GM19099 (cell line): ENCODE results near the gene HIVEP2.

Experiments
- POLR2A ChIP-seq: IDR thresholded peaks from 3 replicates; pipeline ENCODE4 v1.6.1; 2011; ENCODE audit warnings: low read depth; ENCODE audit not compliant: insufficient read length; ENCODE audit errors: extremely low read depth

Gene HIVEP2

DNA sequence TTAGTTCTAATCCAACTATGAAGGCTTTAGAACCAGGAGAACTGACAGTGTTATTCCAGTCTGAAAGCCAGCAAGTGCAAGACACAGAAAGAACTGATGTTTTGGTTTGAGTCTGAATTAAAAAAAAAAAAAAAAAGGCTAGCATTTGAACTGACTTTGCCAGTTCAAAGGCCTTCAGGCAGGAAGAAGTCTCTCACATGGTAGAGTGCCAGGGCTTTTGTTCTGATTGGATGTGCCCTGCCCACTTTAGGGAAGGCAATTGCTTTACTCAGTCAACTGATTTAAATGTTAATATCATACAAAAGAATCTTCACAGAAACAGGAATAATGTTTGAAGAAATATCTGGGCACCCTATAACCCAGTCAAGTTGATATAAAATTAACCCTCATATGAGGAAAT lies 212.2 kb downstream of the HIVEP2 start:
- no peak for TF ChIP-seq POLR2A

DNA sequence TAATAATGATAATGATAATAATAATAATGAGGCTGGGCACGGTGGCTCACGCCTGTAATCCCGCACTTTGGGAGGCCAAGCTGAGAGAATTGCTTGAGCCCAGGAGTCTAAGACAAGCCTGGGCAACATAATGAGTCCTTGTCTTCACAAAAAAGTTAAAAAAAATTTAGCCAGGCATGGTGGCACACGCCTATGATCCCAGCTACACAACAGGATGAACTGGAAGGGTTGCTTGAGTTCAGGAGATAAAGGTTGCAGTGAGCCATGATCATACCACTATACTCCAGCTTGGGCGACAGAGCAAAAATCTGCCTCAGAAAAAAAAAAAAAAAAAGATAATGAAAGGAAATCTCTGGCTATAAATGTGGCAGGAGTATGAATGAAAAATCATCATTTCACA lies 213.4 kb downstream of the HIVEP2 start:
- TF ChIP-seq POLR2A: no peak

DNA sequence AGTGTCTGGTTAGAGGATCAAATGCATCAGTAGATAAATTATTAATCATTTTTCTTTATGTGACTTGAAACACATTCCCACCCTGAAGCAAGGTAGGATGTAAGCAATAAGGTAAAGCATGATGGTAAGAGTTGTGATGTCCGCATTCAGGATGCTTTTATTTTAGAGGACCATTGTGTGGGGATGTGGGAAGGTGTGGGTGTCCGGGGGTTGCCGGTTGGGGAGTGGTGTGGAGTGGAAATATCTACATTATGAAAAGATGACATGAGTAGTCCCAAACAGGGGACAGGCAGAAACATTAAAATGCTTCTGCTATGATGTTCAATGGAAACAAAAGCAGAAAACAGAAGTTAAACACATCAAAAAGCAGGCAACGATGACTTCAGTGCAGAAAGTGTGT lies 215.4 kb downstream of the HIVEP2 start:
- TF ChIP-seq POLR2A: no peak

DNA sequence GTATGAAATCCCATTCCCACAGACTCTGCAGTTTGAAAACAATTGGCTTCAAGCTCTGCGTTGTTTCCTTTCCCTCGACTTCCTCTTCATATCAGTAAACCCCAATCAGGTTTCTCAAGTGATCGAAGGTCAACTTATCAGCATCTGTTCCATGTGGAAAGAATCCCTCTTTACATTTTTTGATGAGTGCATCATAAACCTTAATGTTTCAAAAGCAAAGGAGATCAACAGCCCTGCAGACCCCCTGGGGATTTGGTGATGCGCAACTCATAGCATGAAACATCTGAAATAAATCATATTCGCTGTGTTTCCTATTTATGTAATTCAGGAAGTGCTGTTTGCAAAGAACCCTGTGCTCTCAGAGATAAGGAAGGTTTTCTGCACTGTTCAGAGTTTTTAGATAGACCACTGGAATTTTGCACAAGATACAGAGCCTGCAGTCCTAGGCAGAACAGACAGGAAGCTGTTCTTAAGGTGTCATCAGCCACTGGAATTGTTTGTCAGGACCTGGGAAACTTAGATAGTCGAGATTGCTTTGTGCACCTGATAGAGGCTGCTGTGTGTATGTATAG lies 216.0 kb downstream of the HIVEP2 start:
- TF ChIP-seq POLR2A: no peak

DNA sequence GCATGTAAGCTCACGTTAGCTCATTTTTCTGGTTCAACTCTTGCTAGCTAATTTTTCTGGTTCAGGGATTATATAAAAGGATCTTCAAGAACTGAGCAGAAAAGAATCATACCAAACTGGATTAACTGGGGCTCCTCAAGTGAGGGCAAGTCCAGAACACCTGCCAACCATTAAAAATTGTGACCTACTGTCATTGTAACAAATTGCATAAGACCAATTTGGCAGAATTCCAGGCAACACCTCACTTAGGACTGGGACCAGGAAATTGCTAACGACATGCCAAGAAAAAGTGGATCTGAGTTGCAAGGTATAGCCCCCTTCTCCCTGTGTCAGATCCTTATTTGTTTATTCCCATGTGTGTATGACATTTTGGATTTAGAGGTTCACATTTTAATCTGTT lies 216.6 kb downstream of the HIVEP2 start:
- TF ChIP-seq POLR2A: no peak

DNA sequence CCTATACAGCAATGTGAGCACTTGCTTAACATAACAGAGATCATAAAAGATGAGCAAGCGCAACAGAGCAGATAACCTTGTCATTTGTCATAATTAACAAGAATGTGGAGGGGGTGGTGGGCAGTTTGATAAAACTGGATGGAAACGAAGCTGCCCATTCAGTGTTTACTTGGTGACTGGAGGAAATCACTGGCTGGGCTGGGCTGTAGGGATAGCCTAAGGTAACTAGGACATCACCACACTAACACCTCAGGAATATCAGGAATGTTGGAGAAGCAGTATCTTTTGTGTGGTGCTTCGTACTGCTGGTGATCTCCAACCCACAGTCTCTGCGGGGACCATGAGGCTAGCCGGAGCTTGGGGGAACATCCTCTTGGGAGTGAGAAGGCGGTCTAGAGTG lies 218.4 kb downstream of the HIVEP2 start:
- TF ChIP-seq POLR2A: no peak

DNA sequence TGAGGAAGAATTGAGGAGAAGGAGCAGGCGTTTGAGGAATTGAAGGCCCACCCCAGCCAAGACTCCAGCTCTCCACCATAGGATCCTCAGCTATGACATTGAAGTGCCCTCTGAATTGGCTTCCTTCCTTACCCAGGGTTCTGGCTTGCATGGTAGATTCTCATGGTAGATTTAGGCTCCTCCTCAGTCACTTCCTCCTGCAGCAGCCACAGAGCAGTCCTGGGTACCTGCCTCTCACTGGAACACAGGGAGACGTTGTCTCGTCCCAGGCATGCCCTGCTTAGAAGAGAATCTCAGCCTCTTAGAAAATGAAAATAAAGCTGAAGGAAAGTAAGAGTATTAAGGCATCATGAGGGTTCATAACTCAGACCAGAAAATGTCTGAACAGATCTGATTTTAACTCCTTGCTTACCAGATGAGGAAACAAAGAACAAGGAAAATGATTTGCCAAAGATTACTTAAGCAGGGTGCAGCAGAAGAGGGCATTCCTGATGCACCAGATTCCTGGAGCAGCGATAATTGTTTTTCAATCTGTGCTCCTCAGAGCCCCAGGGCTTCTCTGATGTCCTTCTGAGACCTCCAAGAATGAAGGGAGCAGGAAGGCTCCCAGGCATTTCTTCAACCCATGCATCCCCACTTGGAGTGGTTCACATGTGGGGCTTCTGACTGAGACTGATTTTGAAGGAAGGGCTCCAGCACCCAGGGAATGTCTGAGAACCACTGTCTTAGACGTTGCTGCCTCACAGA lies 219.8 kb downstream of the HIVEP2 start:
- TF ChIP-seq POLR2A: no peak

DNA sequence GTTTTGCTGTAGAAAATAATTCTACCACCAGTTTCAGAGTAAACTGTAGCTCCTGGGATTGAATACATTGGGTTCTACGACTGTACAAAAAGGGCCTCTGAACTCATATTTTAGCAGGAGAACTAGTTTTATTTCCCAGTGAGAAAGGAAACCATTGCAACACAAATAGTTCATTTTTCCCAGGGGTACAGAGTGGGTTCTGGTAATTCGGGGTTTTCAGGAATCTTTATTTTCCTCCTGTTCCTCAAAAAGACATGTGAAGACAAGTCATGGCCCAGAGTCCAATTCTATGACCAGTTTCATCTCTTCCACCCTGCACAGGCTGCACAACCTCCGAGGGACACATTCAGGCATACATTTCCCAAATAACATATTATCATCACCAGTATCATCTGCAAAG lies 222.1 kb downstream of the HIVEP2 start:
- TF ChIP-seq POLR2A: no peak

DNA sequence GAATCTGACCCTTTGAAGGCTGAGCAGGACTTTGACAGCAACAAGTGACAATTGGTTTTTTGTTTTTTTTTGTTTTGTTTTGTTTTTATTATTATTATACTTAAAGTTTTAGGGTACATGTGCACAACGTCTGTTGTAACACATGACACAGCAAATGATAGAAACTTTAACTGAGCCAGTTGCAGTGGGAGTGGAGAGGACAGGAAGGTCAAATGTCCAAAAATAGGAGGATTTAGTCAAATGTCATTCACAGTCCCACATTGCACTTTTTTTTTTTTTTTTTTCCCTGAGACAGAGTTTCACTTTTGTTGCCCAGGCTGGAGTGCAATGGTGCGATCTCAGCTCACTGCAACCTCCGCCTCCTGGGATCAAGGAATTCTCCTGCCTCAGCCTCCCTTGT lies 223.0 kb downstream of the HIVEP2 start:
- no peak for TF ChIP-seq POLR2A

DNA sequence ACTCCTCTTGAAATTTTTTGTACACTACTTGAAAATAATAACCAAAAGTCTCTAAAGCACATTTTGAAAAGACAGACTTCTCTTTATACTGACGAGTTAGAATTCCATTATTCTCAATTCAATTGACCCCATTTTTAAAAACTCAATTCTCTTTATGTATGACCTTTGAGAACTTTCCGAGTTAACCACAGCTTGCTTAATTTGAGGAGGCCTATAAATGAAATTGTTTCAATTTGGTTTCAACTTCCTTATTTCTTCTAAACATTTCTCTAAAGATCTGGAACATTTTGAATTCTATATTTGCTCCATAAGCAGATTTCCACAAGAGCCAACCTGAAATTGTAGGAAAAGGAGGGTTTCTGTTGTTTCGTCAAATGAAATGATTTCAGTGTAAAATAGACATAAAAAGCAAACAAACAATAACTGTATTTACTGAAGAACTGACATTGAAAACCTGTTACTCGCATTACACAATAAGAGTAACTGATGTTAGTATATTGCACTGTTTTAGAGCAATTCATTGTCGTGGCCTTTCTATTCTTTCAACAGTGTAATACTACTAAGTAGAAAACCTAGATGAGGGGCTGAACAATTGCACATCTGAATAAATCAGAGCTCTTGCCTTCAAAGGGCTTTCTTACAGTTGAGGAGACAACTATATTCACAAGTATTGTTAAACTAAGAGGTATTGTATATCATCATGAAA lies 223.6 kb downstream of the HIVEP2 start:
- TF ChIP-seq POLR2A: no peak

DNA sequence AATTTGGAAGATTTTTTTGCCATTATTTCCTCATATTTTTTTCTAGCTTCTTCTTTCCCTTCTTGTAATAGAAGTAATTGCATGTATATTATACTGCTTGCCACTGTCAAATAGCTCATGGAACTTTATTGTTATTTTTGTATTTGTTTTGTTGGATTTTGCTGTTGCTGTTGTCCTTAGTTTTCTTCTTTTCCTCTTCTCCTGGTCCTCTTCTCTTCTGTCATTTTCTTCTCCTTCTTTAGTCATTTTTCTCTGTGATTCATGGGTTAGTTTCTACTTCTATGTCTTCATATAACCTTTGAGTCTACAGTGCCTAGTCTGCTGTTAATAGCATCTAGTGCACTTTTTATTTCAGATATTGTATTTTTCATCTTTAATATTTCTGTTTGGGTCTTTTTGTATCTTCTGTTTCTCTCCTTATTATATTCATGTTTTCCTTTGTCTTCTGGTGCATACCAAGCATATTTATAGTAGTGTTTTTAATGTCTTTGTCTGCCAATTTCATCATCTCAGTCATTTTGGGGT lies 226.2 kb downstream of the HIVEP2 start:
- no peak for TF ChIP-seq POLR2A

DNA sequence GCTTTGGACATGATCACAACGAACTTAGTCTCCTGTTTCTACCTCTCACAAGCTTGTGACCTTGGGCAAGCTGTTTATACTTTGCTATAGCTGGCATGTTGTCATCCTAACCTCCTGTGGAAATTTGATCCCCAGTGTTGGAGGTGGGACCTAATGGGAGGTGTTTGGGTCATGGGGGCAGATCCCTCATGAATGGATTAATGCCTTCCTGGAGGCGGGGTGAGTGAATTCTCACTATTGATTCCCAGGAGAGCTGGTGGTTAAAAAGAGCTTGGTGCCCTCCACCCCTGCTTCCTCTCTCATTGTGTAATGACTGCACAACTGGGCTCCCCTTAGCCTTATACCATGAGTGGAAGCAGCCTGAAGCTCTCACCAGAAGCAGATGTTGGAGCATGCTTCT lies 228.9 kb downstream of the HIVEP2 start:
- no peak for TF ChIP-seq POLR2A

DNA sequence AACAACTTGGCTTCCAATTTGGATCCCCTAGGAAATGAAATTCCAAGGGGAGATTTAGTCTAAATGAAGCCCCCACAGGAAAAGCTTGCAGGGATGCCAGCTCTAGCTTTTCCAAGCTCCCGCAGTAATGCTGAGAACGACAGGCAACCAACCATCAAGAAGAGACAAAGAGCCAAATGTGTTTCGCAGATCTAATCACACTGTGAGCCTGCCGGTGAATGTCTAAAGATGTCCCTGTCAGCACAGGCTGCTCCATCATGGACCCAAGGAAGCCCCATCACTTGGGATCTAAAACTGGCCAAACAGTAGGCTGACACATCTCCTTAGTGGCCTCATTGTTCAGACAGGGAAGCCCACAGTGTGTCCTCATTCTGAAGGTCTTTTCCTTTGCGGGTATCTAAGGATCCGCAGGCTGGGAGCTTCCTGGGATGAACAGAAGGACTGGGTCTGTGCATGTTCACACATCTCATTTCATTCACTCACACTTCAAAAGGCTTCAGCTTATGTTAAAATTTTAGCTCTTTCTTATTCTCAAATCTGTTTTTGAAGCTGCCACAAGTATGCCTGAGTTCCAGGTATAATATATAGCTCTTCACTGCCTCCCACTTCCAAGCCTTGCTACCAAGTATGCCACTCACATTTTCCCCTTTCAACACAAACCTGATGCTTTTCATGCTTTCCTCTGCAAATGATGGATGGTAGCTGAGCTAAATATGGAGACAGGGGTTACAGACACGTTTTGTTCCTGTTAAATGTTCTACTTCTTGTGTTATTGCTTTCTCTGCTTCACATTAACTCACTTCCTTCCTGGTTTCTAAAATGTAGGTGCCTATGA lies 229.8 kb downstream of the HIVEP2 start:
- no peak for TF ChIP-seq POLR2A

DNA sequence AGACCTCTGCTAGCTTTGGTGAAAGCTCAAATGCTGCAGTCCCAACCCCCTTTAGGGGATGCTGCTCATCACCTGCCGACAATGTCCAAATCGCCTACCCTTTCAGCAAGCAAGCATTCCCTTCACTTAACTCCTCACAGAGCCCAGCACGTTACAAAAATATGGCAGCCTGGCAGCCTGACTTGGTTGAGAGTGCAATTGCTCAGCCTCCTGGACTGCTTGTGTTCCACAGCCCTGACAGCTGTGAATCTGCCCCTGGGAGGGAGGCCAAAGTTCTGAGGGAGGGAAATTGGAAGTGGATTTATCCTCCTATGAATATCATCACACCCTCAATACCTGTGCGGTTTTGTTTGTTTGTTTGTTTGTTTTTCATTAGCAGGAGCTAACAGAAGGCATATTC lies 231.0 kb downstream of the HIVEP2 start:
- TF ChIP-seq POLR2A: no peak

DNA sequence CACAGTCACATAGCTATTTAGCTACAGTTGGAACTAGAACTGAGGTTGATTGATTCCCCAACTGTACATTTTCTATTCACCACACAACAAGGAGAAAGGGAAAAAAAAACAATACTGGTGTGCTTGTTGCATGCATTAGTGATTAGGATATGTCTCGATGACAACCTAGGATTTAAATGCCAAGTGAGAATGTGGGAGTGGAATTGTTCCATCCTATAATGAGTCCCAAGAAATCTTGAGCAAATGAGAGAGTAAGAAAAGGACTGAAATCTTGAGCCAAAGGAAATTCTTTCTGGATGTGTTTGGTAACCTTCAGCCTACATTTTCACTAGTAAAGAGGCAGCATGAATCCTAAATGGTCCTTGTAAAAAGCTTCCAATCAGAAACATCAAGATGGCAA lies 232.7 kb downstream of the HIVEP2 start:
- no peak for TF ChIP-seq POLR2A
